A549 (cell line): ENCODE data around the gene CRB2.

Experiments used
- CTCF ChIP-seq: fragments of >200 bp; sonication (Bioruptor Twin); formaldehyde crosslinking; IDR thresholded peaks from 3 replicates; pipeline ENCODE4 v1.5.1; 2016
- ELK1 ChIP-seq: fragments of 150-350 bp; IDR thresholded peaks from 2 replicates; pipeline ENCODE4 v1.6.1; 2014; ENCODE audit warnings: low read depth, mild to moderate bottlenecking, low read length
- EP300 ChIP-seq, 2 experiments: fragments of >200 bp; sonication (Bioruptor Twin); formaldehyde crosslinking; IDR thresholded peaks; 2 replicates in 1 of 2; 3 replicates in 1 of 2; pipeline ENCODE4 v1.6.1; 2016 to 2017
- MAFK ChIP-seq: fragments of 450-650 bp; IDR thresholded peaks from 2 replicates; pipeline ENCODE4 v1.6.1; 2014; ENCODE audit not compliant: partially characterized antibody
- MAX ChIP-seq: IDR thresholded peaks from 2 replicates; pipeline ENCODE4 v1.6.1; 2012
- POLR2A ChIP-seq: IDR thresholded peaks from 2 replicates; pipeline ENCODE4 v1.6.1; 2012; ENCODE audit warnings: mild to moderate bottlenecking, low read length
- REST ChIP-seq: fragments of 200-600 bp; sonication (generic); IDR thresholded peaks from 2 replicates; pipeline ENCODE4 v1.6.1; 2016; ENCODE audit warnings: antibody characterized with exemption, mild to moderate bottlenecking, moderate library complexity
- USF2 ChIP-seq: fragments of 450-650 bp; IDR thresholded peaks from 2 replicates; pipeline ENCODE4 v1.6.1; 2014; ENCODE audit warnings: antibody characterized with exemption

- TF ChIP-seq CTCF: no peak
- TF ChIP-seq POLR2A: no peak
- TF ChIP-seq EP300 (IDR thresholded peaks at IDR 0.05): no peak
- no peak for TF ChIP-seq MAFK
- TF ChIP-seq USF2: no peak
- TF ChIP-seq MAX: no peak
- TF ChIP-seq REST: no peak
- TF ChIP-seq ELK1: no peak
Measured at GRCh38 chr9:123416176-123416575, 60.2 kb downstream of the CRB2 start.
